Heart left ventricle (tissue), 13 donors: Measurements from ENCODE around the gene EID2B.

Experiments used
- POLR2A ChIP-seq, 2 donors: fragments of 450-650 bp; IDR thresholded peaks; one replicate each; pipeline ENCODE4 v1.6.1; 2017; ENCODE audit warnings: antibody characterized with exemption in 2 of 2, mild to moderate bottlenecking in 2 of 2, moderate library complexity in 2 of 2
- TF ChIP-seq, protein P1 (sequence below), 12 donors: fragments of 200-600 bp; sonication (generic) in 4 of 12; IDR thresholded peaks; one replicate each; pipeline versions ENCODE4 v1.5.0 to v1.8.0; 2018 to 2022; ENCODE audit warnings: antibody characterized with exemption in 12 of 12, mild to moderate bottlenecking in 5 of 12
- donor health status: ischemic (EF 13 %, LVEDD 7.1; RV severe dilation, severe dysfunction).
- donor health status: DM: no; HTN: yes; CAD: no.
- donor health status: DM: no; HTN: no; CAD: no.
- donor health status: ischemic (EF 25% LVEDD 6.9; RV normal size, moderate dysfunction).
- donor health status: ischemic (EF 25% LVEDD 5.7; RV mildly dilated, moderate dysfunction).
- donor health status: ischemic (EF 35%, LVEDD 5.7; RV mildly dilated, moderate dysfunction).
- donor health status: nonischemic (EF 11% LVEDD 7.7; RV severe dilation, severe dysfunction).
- donor health status: DM: yes; HTN: yes; CAD: no.
- donor health status: PGD.
- donor health status: ischemic (EF 29% LVEDD 5.4; RV normal size, mild dysfunction).
- donor health status: nonischemic (EF 23%, LVEDD 6.1; RV moderate dilation, normal function).

DNA sequence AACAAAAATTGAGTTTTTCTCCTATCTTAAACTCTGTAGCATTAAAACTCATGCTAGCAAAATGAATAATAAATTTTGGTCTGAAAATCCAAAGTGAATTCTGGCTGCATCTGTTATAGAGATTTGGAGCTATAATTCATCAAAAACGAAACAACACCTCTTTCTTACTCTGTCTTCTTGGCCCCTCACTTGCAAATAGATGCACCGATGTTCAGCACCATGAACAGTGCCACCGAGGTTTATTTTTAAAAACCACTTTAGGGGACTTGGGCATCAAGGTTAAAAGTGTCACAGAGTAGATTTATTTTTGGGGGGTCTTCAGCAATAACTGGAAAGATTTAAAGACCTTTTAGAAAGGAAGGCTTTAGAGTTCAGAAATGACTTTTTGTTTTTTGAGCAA is 33.4 kb upstream of the EID2B start:
- TF ChIP-seq, protein P1, sequence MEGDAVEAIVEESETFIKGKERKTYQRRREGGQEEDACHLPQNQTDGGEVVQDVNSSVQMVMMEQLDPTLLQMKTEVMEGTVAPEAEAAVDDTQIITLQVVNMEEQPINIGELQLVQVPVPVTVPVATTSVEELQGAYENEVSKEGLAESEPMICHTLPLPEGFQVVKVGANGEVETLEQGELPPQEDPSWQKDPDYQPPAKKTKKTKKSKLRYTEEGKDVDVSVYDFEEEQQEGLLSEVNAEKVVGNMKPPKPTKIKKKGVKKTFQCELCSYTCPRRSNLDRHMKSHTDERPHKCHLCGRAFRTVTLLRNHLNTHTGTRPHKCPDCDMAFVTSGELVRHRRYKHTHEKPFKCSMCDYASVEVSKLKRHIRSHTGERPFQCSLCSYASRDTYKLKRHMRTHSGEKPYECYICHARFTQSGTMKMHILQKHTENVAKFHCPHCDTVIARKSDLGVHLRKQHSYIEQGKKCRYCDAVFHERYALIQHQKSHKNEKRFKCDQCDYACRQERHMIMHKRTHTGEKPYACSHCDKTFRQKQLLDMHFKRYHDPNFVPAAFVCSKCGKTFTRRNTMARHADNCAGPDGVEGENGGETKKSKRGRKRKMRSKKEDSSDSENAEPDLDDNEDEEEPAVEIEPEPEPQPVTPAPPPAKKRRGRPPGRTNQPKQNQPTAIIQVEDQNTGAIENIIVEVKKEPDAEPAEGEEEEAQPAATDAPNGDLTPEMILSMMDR (IDR thresholded peaks at IDR 0.05), result no peak
- no peak for TF ChIP-seq POLR2A (IDR thresholded peaks at IDR 0.05)
